PC-3 (cell line): ENCODE results near the gene OCA2.

ENCODE experiments used
- CTCF ChIP-seq: fragments of 300-600 bp; sonication (generic); conservative IDR thresholded peaks from 2 replicates; pipeline ENCODE4 v1.5.1; 2017; ENCODE audit warnings: antibody characterized with exemption, low read depth, mild to moderate bottlenecking, low read length
- EZH2 ChIP-seq: fragments of 300-600 bp; sonication (generic); IDR thresholded peaks from one replicate; pipeline ENCODE4 v1.6.1; 2017; ENCODE audit warnings: antibody characterized with exemption, mild to moderate bottlenecking, low read length; ENCODE audit not compliant: unreplicated experiment
- EZH2phosphoT487 ChIP-seq: fragments of 300-600 bp; sonication (generic); IDR thresholded peaks from 2 replicates; pipeline ENCODE4 v1.6.1; 2018; ENCODE audit warnings: mild to moderate bottlenecking, antibody characterized with exemption, low read length, borderline replicate concordance

GRCh38 chr15:28024889-28025250 is 74.2 kb downstream of the OCA2 start:
- no peak for TF ChIP-seq CTCF
- no peak for TF ChIP-seq EZH2
- TF ChIP-seq EZH2phosphoT487, result no peak
